GM19467 (cell line): ENCODE data around the gene ITFG1.

Source experiments
- ATAC-seq: cut with Tn5 transposase; IDR thresholded peaks from one replicate; pipeline ENCODE4 v1.9.1; 2021; ENCODE audit warnings: mild to moderate bottlenecking, moderate library complexity; ENCODE audit not compliant: unreplicated experiment

Gene ITFG1

DNA sequence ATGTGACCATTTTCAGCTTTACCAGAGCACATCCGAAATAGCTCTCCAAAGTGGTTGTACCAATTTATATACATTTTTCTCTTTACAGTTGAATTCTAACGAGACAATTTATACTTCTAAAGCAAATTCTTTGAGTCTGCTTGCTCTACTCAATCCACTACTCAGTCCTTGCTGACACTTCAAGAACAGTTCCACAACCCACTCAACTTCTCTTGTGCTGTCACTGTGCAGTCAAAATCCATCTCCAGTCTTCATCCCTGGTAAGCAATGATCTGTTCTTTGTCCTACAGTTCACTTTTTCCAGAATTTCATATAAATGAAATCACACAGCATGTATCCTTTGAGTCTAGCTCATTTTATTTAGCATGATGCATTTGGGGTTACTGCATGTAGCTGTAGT is 347.7 kb downstream of the ITFG1 start:
- ATAC-seq, result no peak

GRCh38 chr16:47110939-47111338 is 349.9 kb downstream of the ITFG1 start:
- no peak for ATAC-seq

GRCh38 chr16:47109361-47109760 is 351.5 kb downstream of the ITFG1 start:
- no peak for ATAC-seq
